Panc1 (cell line): ENCODE data around the gene MATN1.

Source experiments
- CTCF ChIP-seq: fragments of 450-650 bp; IDR thresholded peaks from 2 replicates; pipeline ENCODE4 v1.5.1; 2017; ENCODE audit warnings: mild to moderate bottlenecking
- POLR2AphosphoS5 ChIP-seq: IDR thresholded peaks from 2 replicates; pipeline ENCODE4 v1.6.1; 2012; ENCODE audit warnings: mild to moderate bottlenecking, low read depth, low read length, moderate library complexity
- TCF7L2 ChIP-seq: IDR thresholded peaks from 2 replicates; pipeline ENCODE4 v1.6.1; 2011; ENCODE audit warnings: mild to moderate bottlenecking, low read depth, low read length, inconsistent platforms
- TF ChIP-seq, protein P1 (sequence below), 2 experiments: IDR thresholded peaks; 2 replicates each; pipeline ENCODE4 v1.6.1; 2011 to 2012; ENCODE audit warnings: low read depth in 2 of 2, control low read depth in 1 of 2, low read length in 1 of 2, mild to moderate bottlenecking in 1 of 2, moderate library complexity in 1 of 2; ENCODE audit not compliant: insufficient read depth in 1 of 2

- TF ChIP-seq CTCF (no peak), TCF7L2 (no peak), POLR2AphosphoS5 (no peak)
- TF ChIP-seq, protein P1, sequence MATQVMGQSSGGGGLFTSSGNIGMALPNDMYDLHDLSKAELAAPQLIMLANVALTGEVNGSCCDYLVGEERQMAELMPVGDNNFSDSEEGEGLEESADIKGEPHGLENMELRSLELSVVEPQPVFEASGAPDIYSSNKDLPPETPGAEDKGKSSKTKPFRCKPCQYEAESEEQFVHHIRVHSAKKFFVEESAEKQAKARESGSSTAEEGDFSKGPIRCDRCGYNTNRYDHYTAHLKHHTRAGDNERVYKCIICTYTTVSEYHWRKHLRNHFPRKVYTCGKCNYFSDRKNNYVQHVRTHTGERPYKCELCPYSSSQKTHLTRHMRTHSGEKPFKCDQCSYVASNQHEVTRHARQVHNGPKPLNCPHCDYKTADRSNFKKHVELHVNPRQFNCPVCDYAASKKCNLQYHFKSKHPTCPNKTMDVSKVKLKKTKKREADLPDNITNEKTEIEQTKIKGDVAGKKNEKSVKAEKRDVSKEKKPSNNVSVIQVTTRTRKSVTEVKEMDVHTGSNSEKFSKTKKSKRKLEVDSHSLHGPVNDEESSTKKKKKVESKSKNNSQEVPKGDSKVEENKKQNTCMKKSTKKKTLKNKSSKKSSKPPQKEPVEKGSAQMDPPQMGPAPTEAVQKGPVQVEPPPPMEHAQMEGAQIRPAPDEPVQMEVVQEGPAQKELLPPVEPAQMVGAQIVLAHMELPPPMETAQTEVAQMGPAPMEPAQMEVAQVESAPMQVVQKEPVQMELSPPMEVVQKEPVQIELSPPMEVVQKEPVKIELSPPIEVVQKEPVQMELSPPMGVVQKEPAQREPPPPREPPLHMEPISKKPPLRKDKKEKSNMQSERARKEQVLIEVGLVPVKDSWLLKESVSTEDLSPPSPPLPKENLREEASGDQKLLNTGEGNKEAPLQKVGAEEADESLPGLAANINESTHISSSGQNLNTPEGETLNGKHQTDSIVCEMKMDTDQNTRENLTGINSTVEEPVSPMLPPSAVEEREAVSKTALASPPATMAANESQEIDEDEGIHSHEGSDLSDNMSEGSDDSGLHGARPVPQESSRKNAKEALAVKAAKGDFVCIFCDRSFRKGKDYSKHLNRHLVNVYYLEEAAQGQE (IDR thresholded peaks at IDR 0.05; ENCODE audit: insufficient read depth in 1 of 2, low read depth in 2 of 2, low read length in 1 of 2), result no peak
Observed at GRCh38 chr1:30735668-30736498, 12.5 kb upstream of the MATN1 start.
